Right forelimb (tissue), 1 donor: Measurements from ENCODE around the gene LEAP2.

Source experiments
- DNase-seq: peaks from one replicate; pipeline ENCODE4 v3.0.0-alpha.2; 2018

The LEAP2 gene

DNA sequence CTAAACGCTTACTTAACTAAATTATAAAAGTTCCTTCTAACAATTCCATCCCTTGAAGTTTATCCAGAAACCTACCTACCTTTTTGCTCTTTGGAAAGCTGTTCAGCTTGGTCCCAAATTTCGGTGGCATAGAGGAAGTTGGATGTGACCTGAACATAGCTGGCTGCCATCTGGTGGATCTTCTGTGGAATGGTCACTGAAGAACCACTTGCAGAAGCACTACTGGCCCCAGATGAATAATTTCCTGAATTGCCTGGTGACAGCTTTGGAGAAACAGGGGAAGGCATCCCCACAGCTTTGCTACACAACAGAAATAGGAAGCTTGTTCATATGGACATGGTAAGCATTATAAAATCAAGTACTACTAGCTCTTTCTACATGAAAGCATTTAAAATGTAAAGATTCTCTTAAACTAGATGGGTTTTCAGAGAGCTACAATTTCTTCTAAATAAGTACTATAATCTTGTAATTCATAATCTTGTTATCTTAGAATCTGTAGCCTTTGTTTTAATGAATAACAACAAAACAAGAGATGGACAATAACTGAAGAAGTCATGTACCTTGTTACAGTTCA lies 9.9 kb downstream of the LEAP2 start:
- no peak for DNase-seq

DNA sequence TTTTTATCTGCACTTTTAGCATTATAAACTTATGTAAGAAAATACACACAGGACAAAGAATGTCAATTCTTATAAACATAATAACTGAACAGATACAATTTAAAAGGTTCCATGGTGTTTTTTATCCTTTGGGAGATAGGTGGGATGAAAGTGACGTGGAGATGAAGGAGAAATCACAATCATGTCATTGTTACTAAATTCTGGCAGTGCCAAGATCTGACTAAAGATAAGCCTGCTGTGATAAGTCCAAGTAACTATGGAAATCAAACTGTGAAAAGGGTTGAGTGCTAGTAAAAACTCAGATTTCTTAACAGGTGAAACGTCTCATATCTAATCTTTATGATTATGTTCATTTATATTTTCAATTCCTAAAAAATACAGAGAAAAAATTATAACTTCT lies 11.1 kb downstream of the LEAP2 start:
- no peak for DNase-seq

GRCh38 chr5:132886064-132886823 lies 12.8 kb downstream of the LEAP2 start:
- no peak for DNase-seq

GRCh38 chr5:132887283-132887682 lies 13.8 kb downstream of the LEAP2 start:
- DNase-seq, result no peak

GRCh38 chr5:132889501-132889900 lies 16.0 kb downstream of the LEAP2 start:
- DNase-seq, result no peak

DNA sequence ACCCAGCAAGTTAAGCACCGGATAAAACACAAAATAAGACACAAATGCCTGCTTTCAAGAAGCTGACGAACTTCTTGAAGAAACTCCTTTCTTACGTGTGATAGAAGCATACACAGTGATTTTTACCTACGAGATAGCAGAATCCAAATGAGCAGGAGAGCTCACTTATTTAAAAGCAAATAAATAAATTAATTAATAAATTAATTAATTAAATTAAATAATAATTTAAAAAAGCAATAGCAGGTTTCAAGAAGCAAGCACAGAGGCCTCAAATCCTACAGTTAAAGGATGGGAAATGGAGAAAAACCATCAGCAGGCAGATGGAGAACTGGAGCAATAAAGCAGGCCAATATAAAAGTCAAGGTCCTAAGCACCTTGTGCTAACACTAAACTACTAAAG lies 17.3 kb downstream of the LEAP2 start:
- no peak for DNase-seq

DNA sequence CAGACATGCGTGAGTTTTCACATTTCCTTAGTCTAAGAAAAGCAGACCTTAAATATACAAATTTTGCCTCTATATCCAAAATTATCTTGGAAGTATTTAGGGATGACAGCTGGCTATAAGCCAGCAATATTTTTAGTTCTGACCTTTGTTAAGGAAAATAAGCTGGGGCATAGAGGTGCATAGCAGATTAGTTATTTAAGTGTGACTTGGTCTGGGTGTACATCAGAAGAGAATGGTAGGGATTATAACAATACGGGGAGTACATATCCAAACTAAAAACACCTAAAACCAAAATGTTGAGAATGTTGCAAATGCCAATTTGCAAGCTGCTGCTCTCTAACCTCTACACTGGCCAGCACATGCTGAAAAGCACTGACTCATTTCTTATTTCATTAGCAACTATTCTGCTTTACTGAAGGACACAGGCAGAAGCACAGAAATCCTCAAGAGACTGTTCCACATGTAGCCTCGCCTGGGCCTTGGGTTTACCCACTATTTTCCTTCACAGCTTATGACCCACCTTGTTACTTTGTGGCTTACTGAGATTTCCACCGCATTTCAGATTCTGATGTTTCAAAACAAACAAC lies 22.3 kb downstream of the LEAP2 start:
- no peak for DNase-seq

- no peak for DNase-seq
These were observed 23.2 kb downstream of the LEAP2 start for GRCh38 chr5:132896685-132897084.

DNA sequence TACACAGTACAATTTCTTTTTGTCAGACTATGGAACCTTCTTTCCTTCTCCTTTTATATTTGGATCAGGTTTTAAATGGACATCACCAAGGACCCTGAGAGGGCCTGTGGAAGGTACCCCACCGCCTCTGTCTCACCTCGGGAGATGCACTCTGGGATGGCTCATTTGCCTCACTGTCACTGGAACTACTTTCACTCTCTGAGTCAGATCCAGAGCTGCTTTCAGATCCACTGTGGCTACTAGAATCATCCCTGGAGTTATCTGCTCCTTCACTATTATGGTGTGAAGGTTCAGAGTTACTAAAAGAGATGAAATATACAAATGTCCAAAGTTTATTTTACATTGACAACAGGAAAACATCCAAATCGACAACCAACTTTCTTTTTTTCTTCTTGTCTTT lies 24.6 kb downstream of the LEAP2 start:
- DNase-seq, result no peak

- DNase-seq, result no peak
These were observed 27.6 kb downstream of the LEAP2 start for GRCh38 chr5:132901036-132901435.

DNA sequence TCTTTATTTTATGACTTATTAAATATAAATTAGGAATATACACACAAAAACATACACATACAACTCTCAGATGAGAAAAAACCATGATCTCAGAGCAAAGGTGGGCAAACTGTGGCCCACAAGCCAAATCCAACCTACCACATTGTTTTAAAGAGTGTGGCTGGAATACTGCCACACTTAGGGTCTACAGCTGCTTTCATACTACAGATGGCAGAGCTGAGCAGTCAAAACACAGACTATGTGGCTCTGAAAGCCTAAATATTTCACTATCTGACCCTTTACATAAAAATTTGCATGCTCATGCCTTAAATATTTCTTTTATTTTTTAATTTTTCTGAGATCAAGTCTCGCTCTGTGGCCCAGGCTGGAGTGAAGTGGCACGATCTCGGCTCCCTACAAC lies 28.3 kb downstream of the LEAP2 start:
- DNase-seq, result no peak

DNA sequence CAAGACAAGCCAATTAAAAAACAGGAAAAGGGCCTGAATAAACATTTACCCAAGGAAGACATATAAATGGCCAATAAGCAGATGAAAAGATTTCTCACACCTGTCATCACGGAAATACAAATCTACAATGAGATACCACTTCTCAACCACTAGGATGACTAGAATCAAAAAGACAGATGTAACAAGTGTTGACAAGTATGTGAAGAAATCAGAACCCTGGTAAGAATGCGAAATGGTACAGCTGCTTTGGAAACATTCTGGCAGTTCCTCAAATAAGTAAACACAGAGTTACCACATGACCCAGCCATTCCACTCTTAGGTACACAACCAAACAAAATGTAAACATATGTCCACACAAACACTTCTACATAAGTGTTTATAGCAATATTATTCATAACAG lies 32.5 kb downstream of the LEAP2 start:
- no peak for DNase-seq

DNA sequence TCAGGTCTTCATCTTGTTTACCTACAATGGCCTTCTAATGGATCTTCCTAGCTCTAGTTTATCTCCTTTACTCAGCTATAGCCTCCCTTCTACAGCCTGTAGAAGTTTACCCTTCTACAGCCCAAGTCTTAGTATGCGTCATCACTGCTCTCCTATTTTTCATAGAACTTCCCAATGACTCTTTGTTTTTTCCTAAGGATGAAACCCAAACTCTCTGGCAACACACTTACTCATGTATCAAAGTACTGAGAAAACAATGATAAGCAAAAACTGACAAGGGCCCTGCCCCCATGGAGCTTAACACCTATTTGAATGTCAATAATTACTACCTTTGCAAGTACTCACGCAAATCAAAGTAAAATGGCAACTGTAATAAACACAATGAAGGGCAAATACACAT lies 33.7 kb downstream of the LEAP2 start:
- DNase-seq, result no peak

GRCh38 chr5:132909702-132910101 lies 36.2 kb downstream of the LEAP2 start:
- no peak for DNase-seq

- no peak for DNase-seq
These were observed 42.2 kb downstream of the LEAP2 start for GRCh38 chr5:132915681-132916080.

- no peak for DNase-seq
These were observed 42.6 kb downstream of the LEAP2 start for GRCh38 chr5:132916086-132916485.
